HepG2 (cell line): Measurements from ENCODE around the gene C19orf47.

ENCODE experiments used
- CTCF ChIP-seq: sonication (generic); formaldehyde crosslinking; IDR thresholded peaks from 2 replicates; pipeline ENCODE4 v1.5.0; 2020; ENCODE audit warnings: mild to moderate bottlenecking, missing genetic modification reagents, moderate library complexity
- ELF4 ChIP-seq: sonication (generic); formaldehyde crosslinking; IDR thresholded peaks from 2 replicates; pipeline ENCODE4 v1.5.0; 2020; ENCODE audit warnings: missing genetic modification reagents, mild to moderate bottlenecking, moderate library complexity, borderline replicate concordance
- POLR2A ChIP-seq, 2 experiments: IDR thresholded peaks; 2 replicates each; pipeline ENCODE4 v1.6.1; 2011; ENCODE audit warnings: low read depth in 2 of 2, low read length in 2 of 2, mild to moderate bottlenecking in 1 of 2, moderate library complexity in 1 of 2; ENCODE audit not compliant: insufficient read depth in 1 of 2
- POLR2AphosphoS2 ChIP-seq: IDR thresholded peaks from 2 replicates; pipeline ENCODE4 v1.6.1; 2011; ENCODE audit warnings: low read depth, low read length, improper control_type of control experiment
- ZFP36 ChIP-seq: fragments of 150-350 bp; IDR thresholded peaks from 2 replicates; pipeline ENCODE4 v1.6.1; 2018; ENCODE audit warnings: borderline replicate concordance, low read length, low read depth; ENCODE audit not compliant: partially characterized antibody

- no peak for TF ChIP-seq ELF4
- no peak for TF ChIP-seq POLR2AphosphoS2
- no peak for TF ChIP-seq CTCF (CRISPR knock-in tag)
- no peak for TF ChIP-seq ZFP36
- TF ChIP-seq POLR2A (IDR thresholded peaks at IDR 0.05; ENCODE audit: insufficient read depth in 1 of 2, low read depth in 2 of 2, low read length in 2 of 2) = no peak
These were observed 35.6 kb upstream of the C19orf47 start for GRCh38 chr19:40383668-40384248.
